Naive thymus-derived CD4-positive, alpha-beta T cell (primary cell): ENCODE data around the gene NRF1. TPM values are rescaled to one million over a fixed set of nuclear protein-coding genes. Genes with fewer than 3 reads are reported as not detected.

ENCODE experiments used
- ATAC-seq: fragments of 150-1000 bp; cut with Tn5 transposase; 2 replicates; pipeline ENCODE4 v1.10.0; 2021; ENCODE audit warnings: mild to moderate bottlenecking, moderate library complexity
- CTCF ChIA-PET: fragments of 350-600 bp; sonication (Branson Sonifier 250); formaldehyde crosslinking; loops from one replicate; lab custom pipeline; 2021; ENCODE audit warnings: antibody characterized with exemption; lab: Charles Lee
- POLR2A ChIA-PET: fragments of 350-600 bp; sonication (Branson Sonifier 250); formaldehyde crosslinking; loops from one replicate; lab custom pipeline; 2021; ENCODE audit warnings: antibody characterized with exemption, inconsistent platforms; lab: Charles Lee
- DNase-seq, 9 donors: peaks; one replicate each; pipeline versions ENCODE4 v3.0.0 to v3.0.0-alpha.2; 2020 to 2022; ENCODE audit warnings: mixed read lengths in 1 of 9
- H3K27ac ChIP-seq: one replicate; pipeline ENCODE4 v1.7.0; 2013; ENCODE audit warnings: mild to moderate bottlenecking, low read depth, low read length, moderate library complexity
- H3K27me3 ChIP-seq, 2 donors: one replicate each; pipeline ENCODE4 v1.7.0; 2013; ENCODE audit warnings: low read length in 2 of 2, mild to moderate bottlenecking in 2 of 2, moderate library complexity in 2 of 2; ENCODE audit not compliant: control insufficient read depth in 2 of 2, insufficient read depth in 2 of 2
- H3K36me3 ChIP-seq, 3 experiments: 1 replicate in 2 of 3; 2 replicates in 1 of 3; pipeline ENCODE4 v1.7.0; 2013; ENCODE audit warnings: low read length in 3 of 3, mild to moderate bottlenecking in 3 of 3, moderate library complexity in 1 of 3; ENCODE audit not compliant: insufficient read depth in 3 of 3, control insufficient read depth in 2 of 3
- H3K4me1 ChIP-seq, 2 donors: one replicate each; pipeline ENCODE4 v1.7.0; 2013; ENCODE audit warnings: low read length in 2 of 2, mild to moderate bottlenecking in 2 of 2, moderate library complexity in 1 of 2; ENCODE audit not compliant: control insufficient read depth in 2 of 2, insufficient read depth in 2 of 2
- H3K4me3 ChIP-seq: 2 replicates; pipeline ENCODE4 v1.7.0; 2013; ENCODE audit warnings: mild to moderate bottlenecking, low read length
- H3K9me3 ChIP-seq, 3 experiments: 1 replicate in 2 of 3; 2 replicates in 1 of 3; pipeline ENCODE4 v1.7.0; 2013; ENCODE audit warnings: low read length in 3 of 3; ENCODE audit not compliant: control insufficient read depth in 2 of 3
- H3K27ac Mint-ChIP-seq, 9 donors: one replicate each; pipeline ENCODE4 v1.8.0; 2020 to 2022; ENCODE audit warnings: mixed read lengths in 9 of 9, mild to moderate bottlenecking in 8 of 9, moderate library complexity in 5 of 9, inconsistent platforms in 2 of 9
- H3K27me3 Mint-ChIP-seq, 5 donors: one replicate each; pipeline ENCODE4 v1.8.0; 2021 to 2022; ENCODE audit warnings: mixed read lengths in 5 of 5, mild to moderate bottlenecking in 1 of 5
- H3K36me3 Mint-ChIP-seq, 5 donors: one replicate each; pipeline ENCODE4 v1.8.0; 2020 to 2022; ENCODE audit warnings: mixed read lengths in 5 of 5, mild to moderate bottlenecking in 3 of 5, inconsistent platforms in 1 of 5
- H3K4me1 Mint-ChIP-seq, 7 donors: one replicate each; pipeline ENCODE4 v1.8.0; 2020 to 2022; ENCODE audit warnings: mixed read lengths in 7 of 7, mild to moderate bottlenecking in 3 of 7, inconsistent platforms in 1 of 7
- H3K4me3 Mint-ChIP-seq, 10 donors: one replicate each; pipeline ENCODE4 v1.8.0; 2020 to 2022; ENCODE audit warnings: mild to moderate bottlenecking in 10 of 10, mixed read lengths in 10 of 10, moderate library complexity in 6 of 10, inconsistent platforms in 2 of 10
- H3K9me3 Mint-ChIP-seq, 11 donors: one replicate each; pipeline ENCODE4 v1.8.0; 2020 to 2022; ENCODE audit warnings: mixed read lengths in 11 of 11, mild to moderate bottlenecking in 4 of 11, inconsistent platforms in 1 of 11, moderate library complexity in 1 of 11
- intact Hi-C, 2 donors: fragments of 100-400 bp; cut with micrococcal nuclease; formaldehyde crosslinking; loops; one replicate each; pipeline ENCODE4 v1.15.1; 2023
- polyA plus RNA-seq, 2 donors: library from polyadenylated mRNA; unstranded; fragments of 300-500 nt; fragmentation: Illumina TruSeq; gene quantifications; one replicate each; pipeline ENCODE4 v1.2.3, GENCODE V29; 2021
- total RNA-seq, 6 experiments: library from RNA in 5 of 6; stranded (reverse) in 5 of 6; gene quantifications; 1 replicate in 5 of 6; 2 replicates in 1 of 6; pipeline ENCODE4 v1.2.3 and lab custom pipeline; 2021 to 2026

The NRF1 gene
- total and polyA plus RNA-seq, 7 experiments from 2014 or later: 24.7 to 49.3 (median 35.3) TPM

DNA sequence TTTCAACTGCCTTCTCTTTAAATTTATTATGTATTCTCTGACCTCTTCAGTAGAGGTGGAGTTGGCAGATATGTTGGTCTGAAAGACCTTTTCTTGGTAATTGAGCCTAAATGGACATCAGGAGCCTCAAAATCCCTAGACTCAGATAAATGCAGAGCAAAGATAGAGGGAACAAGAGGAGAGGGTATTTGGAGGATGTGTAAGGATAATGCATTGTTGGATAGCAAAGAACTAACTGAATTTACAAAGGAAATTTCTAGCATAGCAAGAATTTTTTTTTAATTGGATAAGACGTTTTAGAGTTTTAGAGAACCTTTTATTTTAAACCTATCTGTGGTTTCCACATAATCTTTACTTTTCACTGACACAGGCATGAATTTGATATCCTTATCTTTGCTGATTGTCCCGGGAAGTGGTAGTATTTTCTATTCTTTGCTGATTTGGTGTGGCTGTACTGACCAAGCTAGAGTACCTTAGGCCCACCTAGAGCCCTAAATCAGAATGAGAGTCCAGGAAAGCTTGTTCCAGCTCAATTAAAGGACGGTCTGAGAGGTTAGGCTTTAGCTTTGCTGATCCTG lies 91.3 kb downstream of the NRF1 start:
- intact Hi-C loops: no loop called here
- Histone ChIP-seq H3K27ac (no peak overlapping the region), H3K4me1 (no peaks in the 10 kb centered on the region), H3K27me3 (no peaks in the 10 kb centered on the region), H3K4me3 (no peak overlapping the region), H3K36me3 (peaks cover 0 to 8% (median 0%) of the 10 kb centered on the region in 3 experiments), H3K9me3 (no peaks in the 10 kb centered on the region)
- no peak overlapping the region for H3K4me3 Mint-ChIP-seq
- no peak for ATAC-seq
- peak overlapping the region in 2 of 9 donors; percentile 24 to 31 for H3K27ac Mint-ChIP-seq
- POLR2A ChIA-PET: interaction anchor here (0.5 kb wide), 1 partner anchor 676 kb away, joined by 5 read pairs; no protein-coding TSS in a partner anchor
- CTCF ChIA-PET: no interaction called here
- H3K36me3 Mint-ChIP-seq: peaks cover 0 to 15% (median 11%) of the 10 kb centered on the region in 5 donors
- no peak for DNase-seq
- H3K27me3 Mint-ChIP-seq: no peaks in the 10 kb centered on the region
- H3K4me1 Mint-ChIP-seq: peaks cover 15 to 41% (median 20%) of the 10 kb centered on the region in 7 donors
- H3K9me3 Mint-ChIP-seq: no peaks in the 10 kb centered on the region

DNA sequence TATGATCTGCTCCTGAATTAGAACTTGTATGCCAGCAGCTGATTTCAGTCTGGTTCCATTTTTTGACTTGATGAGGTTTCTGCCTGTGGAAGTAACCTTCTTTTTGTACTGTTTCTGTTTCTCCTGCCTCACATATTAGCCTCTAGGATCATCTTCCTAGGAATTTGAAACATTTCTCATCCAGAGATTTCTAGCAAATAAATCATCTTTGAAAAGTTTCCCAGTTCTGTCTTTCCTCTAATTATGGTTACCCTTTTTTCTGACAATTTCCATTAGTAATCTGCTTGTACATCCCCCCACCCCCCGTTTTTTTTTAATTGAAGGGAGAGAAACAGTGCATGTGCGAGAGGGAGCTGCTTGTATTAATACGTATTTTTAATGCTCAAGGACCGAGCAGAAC lies 92.2 kb downstream of the NRF1 start:
- H3K27me3 Mint-ChIP-seq: no peaks in the 10 kb centered on the region
- Histone ChIP-seq H3K27me3 (no peaks in the 10 kb centered on the region), H3K4me3 (no peak overlapping the region), H3K9me3 (no peaks in the 10 kb centered on the region), H3K36me3 (peaks cover 0 to 7% (median 0%) of the 10 kb centered on the region in 3 experiments), H3K27ac (no peak overlapping the region), H3K4me1 (no peaks in the 10 kb centered on the region)
- H3K36me3 Mint-ChIP-seq: peaks cover 0 to 14% (median 9%) of the 10 kb centered on the region in 5 donors
- intact Hi-C loops: no loop called here
- no peak overlapping the region for H3K4me3 Mint-ChIP-seq
- DNase-seq (no peak), ATAC-seq (no peak)
- H3K9me3 Mint-ChIP-seq: no peaks in the 10 kb centered on the region
- peaks cover 16 to 42% (median 25%) of the 10 kb centered on the region in 7 donors for H3K4me1 Mint-ChIP-seq
- H3K27ac Mint-ChIP-seq: no peak overlapping the region
- CTCF ChIA-PET: no interaction called here
- POLR2A ChIA-PET: interaction anchor here (0.5 kb wide), 1 partner anchor 677 kb away, joined by 5 read pairs; no protein-coding TSS in a partner anchor

DNA sequence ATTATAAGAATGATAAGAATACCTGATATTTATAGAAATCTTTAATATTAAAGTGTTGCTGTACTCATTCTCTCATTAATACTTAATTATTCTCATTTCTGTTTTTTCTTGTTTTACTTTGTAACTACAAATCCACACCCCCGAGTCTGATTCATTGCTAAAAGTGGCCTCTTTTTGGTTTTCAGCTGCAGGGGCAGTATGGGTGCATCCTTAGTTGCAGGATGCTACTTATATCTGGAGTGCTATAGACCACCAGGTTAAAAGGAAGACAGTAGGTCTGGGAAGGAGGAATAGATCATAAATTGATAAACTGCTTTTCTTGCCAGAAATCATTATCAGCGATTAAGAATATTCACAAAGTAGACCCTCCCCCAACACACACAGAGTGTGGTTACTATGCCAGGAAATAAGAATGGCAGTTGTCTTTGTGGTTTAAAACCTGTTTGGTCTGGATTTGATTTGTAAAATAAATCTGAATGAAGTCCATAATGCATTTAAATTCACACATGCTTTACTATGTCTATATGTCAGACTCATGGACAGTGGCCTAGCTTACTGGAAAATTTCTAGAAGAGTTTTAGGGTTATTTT lies 96.5 kb downstream of the NRF1 start:
- Histone ChIP-seq H3K9me3 (no peaks in the 10 kb centered on the region), H3K27me3 (no peaks in the 10 kb centered on the region), H3K4me3 (no peak overlapping the region), H3K27ac (no peak overlapping the region), H3K36me3 (peaks cover 6 to 43% (median 18%) of the 10 kb centered on the region in 3 experiments), H3K4me1 (no peaks in the 10 kb centered on the region)
- H3K4me3 Mint-ChIP-seq: no peak overlapping the region
- no peak for ATAC-seq
- no peaks in the 10 kb centered on the region for H3K27me3 Mint-ChIP-seq
- ChIA-PET POLR2A (no interaction called here), CTCF (no interaction called here)
- H3K4me1 Mint-ChIP-seq: peaks cover 16 to 28% (median 23%) of the 10 kb centered on the region in 7 donors
- H3K27ac Mint-ChIP-seq: peak overlapping the region in 2 of 9 donors; percentile 25 to 38
- H3K9me3 Mint-ChIP-seq: no peaks in the 10 kb centered on the region
- H3K36me3 Mint-ChIP-seq: peaks cover 13 to 39% (median 24%) of the 10 kb centered on the region in 5 donors
- DNase-seq: peak in 1 of 9 donors; percentile 7
- intact Hi-C loops: no loop called here

DNA sequence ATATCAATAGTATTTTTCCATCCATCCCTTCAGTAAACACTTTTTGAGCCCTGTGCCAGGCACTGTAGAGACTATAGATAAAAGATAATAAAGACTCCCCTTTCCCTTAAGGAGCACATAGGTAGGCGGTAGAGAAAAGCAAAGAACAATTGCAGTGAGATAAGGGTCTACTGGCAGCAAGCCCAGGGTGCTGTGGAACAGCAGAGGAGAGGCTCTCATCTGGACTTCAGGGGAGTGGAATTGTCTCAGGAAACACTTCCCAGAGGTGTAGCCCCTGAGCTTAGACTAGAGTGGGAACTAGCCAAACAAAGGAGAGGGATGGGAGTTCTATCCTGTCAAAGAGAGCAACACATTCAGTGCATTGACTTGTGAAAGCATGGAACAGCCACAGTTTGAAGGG lies 102.0 kb downstream of the NRF1 start:
- Mint-ChIP-seq H3K36me3 (peaks cover 23 to 60% (median 29%) of the 10 kb centered on the region in 5 donors), H3K4me3 (no peak overlapping the region), H3K27me3 (no peaks in the 10 kb centered on the region), H3K27ac (no peak overlapping the region), H3K9me3 (no peaks in the 10 kb centered on the region), H3K4me1 (peaks cover 0 to 4% (median 0%) of the 10 kb centered on the region in 7 donors)
- intact Hi-C loops: no loop called here
- no peak for DNase-seq
- Histone ChIP-seq H3K4me1 (no peaks in the 10 kb centered on the region), H3K27me3 (no peaks in the 10 kb centered on the region), H3K9me3 (no peaks in the 10 kb centered on the region), H3K4me3 (no peak overlapping the region), H3K36me3 (peaks cover 18 to 77% (median 25%) of the 10 kb centered on the region in 3 experiments), H3K27ac (no peak overlapping the region)
- ATAC-seq: no peak
- ChIA-PET CTCF (no interaction called here), POLR2A (no interaction called here)

- H3K27ac Mint-ChIP-seq: no peak overlapping the region
- POLR2A ChIA-PET: no interaction called here
- ATAC-seq (no peak), DNase-seq (no peak)
- no peaks in the 10 kb centered on the region for H3K9me3 Mint-ChIP-seq
- CTCF ChIA-PET: no interaction called here
- H3K36me3 Mint-ChIP-seq: peaks cover 23 to 70% (median 32%) of the 10 kb centered on the region in 5 donors
- Histone ChIP-seq H3K9me3 (no peaks in the 10 kb centered on the region), H3K4me1 (no peaks in the 10 kb centered on the region), H3K36me3 (peaks cover 18 to 78% (median 25%) of the 10 kb centered on the region in 3 experiments), H3K27me3 (no peaks in the 10 kb centered on the region), H3K4me3 (no peak overlapping the region), H3K27ac (no peak overlapping the region)
- intact Hi-C loops: no loop called here
- H3K4me3 Mint-ChIP-seq: no peak overlapping the region
- H3K27me3 Mint-ChIP-seq: no peaks in the 10 kb centered on the region
- H3K4me1 Mint-ChIP-seq: peaks cover 0 to 4% (median 0%) of the 10 kb centered on the region in 7 donors
These were observed 103.1 kb downstream of the NRF1 start for GRCh38 chr7:129714514-129715063.

DNA sequence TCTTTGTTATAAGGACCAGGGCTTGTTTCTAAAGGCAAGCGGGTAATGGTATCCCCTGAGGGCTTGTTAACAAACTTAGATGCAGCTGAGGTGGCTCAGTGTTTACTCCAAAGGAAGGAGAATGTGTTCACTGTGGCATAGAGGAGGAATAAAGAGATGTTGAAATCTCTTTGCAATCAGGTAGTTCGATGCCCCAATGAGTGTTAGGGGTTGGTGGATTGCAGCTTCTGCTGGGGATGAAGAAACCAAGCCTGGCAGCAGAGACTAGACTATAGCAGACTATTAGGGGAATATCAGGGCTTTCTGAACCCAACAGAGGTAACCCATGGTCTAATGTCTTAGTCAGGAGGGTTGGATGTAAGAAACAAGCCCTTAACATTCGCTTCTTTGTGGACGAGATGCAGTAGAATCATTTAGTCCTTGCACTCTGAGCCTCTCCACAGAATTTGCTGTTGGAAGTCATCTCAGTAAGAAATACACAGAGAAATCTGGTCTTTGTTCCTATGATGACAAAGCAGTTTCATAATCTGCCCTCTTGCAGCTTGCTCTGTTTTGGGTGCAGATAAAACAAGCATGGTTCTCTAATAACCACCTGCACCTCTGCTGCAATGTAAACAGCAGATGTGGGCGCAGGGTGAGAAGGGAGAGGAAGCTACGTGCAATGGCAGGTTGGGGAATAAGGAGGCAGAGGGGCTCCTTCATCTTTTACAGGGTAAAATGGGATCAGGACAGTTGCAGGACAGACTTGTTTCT lies 108.6 kb downstream of the NRF1 start:
- Histone ChIP-seq H3K4me1 (no peaks in the 10 kb centered on the region), H3K27me3 (no peaks in the 10 kb centered on the region), H3K4me3 (no peak overlapping the region), H3K36me3 (peaks cover 0 to 64% (median 29%) of the 10 kb centered on the region in 3 experiments), H3K27ac (no peak overlapping the region), H3K9me3 (no peaks in the 10 kb centered on the region)
- Mint-ChIP-seq H3K36me3 (peaks cover 21 to 62% (median 37%) of the 10 kb centered on the region in 5 donors), H3K9me3 (no peaks in the 10 kb centered on the region), H3K4me1 (peaks cover 0 to 10% (median 0%) of the 10 kb centered on the region in 7 donors), H3K4me3 (no peak overlapping the region), H3K27ac (peak overlapping the region in 2 of 9 donors; percentile 32 to 53), H3K27me3 (no peaks in the 10 kb centered on the region)
- DNase-seq: no peak
- ChIA-PET CTCF (no interaction called here), POLR2A (no interaction called here)
- intact Hi-C loops: loop anchor here in 1 of 2 donors (10.0 kb wide), 1 partner anchor 105 kb away; no protein-coding TSS in a partner anchor
- no peak for ATAC-seq
